CD4-positive, alpha-beta T cell treated with Interleukin-21 for 1 hour (primary cell): Measurements from ENCODE around the gene SPOCK2.
A peak's percentile ranks its signal among the peaks of the same experiment; 100 is the strongest.
"Not testable (repeated sequence)": the region's sequence is repeated elsewhere in the genome, so short reads cannot be mapped to it uniquely, and the experiment has no call there.

Source experiments
- DNase-seq: peaks from one replicate; pipeline ENCODE4 v3.0.0-alpha.2; 2020

SPOCK2 gene, protein sequence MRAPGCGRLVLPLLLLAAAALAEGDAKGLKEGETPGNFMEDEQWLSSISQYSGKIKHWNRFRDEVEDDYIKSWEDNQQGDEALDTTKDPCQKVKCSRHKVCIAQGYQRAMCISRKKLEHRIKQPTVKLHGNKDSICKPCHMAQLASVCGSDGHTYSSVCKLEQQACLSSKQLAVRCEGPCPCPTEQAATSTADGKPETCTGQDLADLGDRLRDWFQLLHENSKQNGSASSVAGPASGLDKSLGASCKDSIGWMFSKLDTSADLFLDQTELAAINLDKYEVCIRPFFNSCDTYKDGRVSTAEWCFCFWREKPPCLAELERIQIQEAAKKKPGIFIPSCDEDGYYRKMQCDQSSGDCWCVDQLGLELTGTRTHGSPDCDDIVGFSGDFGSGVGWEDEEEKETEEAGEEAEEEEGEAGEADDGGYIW

DNA sequence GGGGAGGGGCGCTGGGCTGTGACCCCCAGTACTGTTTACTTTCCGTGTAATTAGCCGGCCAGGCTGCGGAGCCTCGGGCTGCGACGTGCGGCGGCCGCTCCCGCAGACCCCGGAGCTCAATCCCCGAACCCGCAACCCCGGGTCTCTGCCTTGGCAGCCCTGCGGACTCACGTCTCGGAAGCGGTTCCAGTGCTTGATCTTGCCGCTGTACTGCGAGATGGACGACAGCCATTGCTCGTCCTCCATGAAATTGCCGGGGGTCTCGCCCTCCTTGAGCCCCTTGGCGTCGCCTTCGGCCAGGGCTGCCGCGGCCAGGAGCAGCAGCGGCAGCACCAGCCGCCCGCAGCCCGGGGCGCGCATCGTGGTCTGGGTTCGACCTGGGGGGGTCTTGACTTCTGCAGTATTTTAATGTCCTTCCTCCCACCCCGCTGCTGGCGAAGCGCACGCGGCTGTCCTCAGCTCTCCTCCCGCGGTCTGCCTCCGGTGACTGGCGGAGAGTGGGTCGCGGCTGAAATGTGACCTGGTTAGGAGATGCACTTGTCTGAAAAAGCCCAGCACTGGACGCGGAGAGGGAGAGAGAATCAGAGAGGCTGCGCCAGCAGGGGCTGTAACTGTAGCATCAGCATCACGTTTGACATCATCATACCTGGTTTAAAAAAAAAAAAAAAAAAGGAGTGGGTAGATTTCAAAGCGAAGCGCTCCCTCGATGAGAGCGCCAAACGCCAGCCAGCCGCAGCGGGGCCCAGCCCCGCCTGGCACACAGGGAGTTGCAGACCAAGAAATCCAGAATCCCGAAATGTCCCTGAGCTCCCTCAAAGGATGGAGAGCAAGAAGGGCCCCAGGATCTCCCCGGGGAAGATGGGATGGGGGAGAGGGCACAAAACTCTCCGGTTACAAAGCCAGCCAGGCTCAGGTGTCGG lies at the start of gene SPOCK2:
Gene SPOCK2 (minus strand): TSS at position 583 of the 920 bp plus-strand sequence. CDS start 223 bp downstream, at position 360.
- peak; percentile 86 for DNase-seq

- no peak for DNase-seq
These were observed 49.2 kb upstream of the SPOCK2 start for GRCh38 chr10:72137583-72137982.

DNA sequence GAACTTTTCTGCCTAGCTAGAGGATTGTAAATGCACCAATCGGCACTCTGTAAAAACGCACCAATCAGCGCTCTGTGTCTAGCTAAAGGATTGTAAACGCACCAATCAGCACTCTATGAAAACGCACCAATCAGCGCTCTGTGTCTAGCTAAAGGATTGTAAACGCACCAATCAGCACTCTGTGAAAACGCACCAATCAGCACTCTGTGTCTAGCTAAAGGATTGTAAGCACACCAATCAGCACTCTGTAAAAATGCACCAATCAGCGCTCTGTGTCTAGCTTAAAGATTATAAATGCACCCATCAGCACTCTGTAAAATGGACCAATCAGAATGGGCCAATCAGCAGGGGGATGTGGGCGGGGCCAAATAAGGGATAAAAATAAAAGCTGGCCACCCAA lies 47.9 kb upstream of the SPOCK2 start:
- not testable (repeated sequence) for DNase-seq

- DNase-seq: no peak
These were observed 46.7 kb upstream of the SPOCK2 start for GRCh38 chr10:72134785-72135767.

- DNase-seq: peak; percentile 6
These were observed 45.2 kb upstream of the SPOCK2 start for GRCh38 chr10:72133517-72133916.

GRCh38 chr10:72132854-72133253 lies 44.5 kb upstream of the SPOCK2 start:
- no peak for DNase-seq

GRCh38 chr10:72127571-72127970 lies 39.2 kb upstream of the SPOCK2 start:
- DNase-seq: no peak

- no peak for DNase-seq
These were observed 38.5 kb upstream of the SPOCK2 start for GRCh38 chr10:72126872-72127232.

DNA sequence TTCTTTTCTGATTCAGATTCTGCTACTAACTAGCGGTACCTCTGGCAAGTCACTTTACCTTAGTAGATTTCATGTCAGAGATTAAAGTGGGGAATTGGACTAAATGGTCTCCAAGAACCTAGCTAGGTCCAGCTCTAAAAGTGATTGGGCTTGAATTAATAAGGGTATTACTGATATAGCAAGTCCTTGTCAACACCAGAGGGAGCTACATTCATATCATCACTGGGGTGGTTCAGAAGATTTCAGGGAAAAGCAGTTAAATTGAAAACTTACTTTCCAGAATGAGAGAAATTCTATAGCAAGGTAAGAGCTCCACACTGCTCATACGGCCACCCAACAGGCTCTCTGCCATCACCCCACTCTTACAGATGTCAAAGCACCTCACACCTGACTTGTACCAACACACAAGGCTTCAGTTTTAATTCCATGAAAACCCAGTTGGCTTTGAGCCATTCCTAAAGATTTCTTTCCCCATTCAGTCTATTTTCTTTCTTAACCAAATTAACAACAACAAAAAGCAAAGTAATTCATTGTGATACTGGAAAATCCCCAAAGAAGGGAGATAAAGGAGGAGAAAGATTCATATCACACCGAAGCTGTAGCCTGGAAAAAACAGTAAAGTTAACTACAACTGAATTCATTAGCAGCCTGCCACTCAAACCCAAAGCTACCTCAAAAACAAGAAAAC lies 38.0 kb upstream of the SPOCK2 start:
- peak; percentile 47 for DNase-seq

DNA sequence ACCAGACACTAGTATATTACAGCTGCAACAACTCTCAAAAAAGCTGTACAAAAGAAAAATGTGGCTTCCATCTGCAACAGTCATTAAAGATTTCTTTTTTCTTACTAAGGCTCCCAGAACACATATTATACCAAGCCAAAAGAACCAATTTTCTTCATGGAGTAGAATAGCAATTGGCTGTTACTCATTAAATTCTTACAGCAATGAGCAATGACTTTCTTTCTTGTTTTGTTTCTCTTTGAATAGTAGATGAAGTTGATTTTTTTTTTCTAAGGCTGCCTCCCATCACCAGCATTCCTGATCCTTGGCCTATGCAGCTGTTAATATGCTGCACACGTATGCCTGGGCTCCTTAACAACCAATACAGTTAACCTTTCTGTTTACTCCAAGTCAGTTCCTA lies 36.6 kb upstream of the SPOCK2 start:
- no peak for DNase-seq

DNA sequence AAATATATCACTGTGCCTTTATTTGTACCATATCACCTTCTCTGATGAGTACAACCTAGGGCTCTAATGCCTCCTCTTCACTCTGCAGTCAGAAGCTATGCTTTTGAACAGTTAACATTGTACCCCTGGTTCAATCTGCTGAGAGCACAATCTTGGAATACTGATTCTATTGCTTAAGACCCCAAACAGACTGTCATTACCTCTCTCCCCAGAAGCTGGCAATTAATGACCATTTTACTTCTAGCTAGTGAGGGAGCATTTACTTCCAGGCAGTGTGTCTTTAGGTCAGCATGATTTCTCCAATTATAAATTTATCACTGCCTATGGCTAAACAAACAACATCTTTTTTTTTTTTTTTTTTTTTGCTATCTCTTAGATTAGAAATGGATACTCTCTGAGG lies 36.0 kb upstream of the SPOCK2 start:
- no peak for DNase-seq

DNA sequence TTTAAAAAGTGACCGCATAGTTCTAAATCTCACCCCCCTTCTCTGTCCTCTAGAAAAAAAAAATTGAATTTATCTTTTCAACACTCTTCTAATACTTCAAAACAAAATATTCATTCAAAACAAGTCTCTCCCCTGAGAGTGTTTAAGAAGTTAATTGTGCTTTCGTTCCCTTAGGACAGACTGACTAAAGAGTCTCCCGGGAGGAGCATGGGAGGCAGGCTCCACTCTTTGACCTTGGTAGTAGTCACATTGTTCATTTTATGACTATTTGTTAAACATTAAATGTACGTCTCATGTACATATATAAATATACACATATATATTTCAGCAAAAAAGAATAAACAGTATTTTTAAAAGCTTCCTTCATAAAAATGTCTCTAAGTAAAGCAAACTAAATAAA lies 35.3 kb upstream of the SPOCK2 start:
- DNase-seq: no peak

GRCh38 chr10:72122221-72122620 lies 33.9 kb upstream of the SPOCK2 start:
- DNase-seq: no peak

DNA sequence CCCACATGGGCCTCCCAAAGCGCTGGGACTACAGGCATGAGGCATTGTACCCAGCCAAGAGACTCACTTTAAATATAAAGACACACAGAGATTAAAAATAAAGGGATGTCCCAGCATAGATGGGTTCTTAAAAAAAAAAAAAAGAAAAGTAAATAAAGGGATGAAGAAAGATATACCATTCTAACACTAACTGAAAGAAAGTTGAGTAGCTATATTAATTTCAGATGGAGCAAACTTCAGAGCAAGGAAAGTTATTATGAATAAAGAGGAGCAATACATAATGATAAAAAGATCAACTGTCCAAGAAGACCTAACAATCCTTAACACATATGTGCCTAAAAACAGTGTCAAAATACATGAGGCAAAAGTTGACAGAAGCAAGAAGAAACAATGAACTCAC lies 33.0 kb upstream of the SPOCK2 start:
- no peak for DNase-seq

- DNase-seq: no peak
These were observed 28.0 kb upstream of the SPOCK2 start for GRCh38 chr10:72116372-72116771.

DNA sequence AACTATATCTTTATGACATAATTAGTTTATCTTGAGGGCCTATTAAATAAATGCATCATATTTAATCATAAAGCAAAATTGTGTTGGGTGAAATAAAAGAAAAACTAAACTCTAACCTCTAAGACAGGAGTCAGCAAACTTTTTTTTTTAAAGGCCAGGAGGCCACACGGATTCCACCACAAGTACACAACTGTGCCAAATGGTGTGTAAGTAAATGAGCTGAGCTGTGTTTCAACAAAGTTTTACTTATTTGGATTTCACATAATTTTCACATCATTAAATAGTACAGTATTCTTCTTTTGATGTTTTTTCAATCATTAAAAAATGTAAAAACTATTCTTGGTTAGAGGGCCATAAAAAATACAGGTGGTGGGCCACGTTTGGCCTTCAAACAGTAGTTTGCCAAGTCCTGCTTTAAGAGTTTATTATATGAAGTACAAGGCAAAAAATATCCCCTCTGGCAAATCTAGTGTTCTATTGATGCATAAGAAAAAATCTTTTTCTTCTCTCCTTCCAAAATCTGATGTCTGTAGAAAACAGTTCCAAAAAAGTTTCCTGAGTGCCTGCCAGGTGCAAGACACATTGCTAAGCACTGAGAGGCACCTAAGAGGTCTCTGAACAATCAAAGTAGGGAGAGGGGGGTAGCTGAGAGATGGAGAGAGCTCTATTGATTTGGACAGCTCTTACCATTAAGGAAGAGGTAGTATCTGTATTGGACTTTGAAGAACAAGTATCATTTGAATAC lies 26.5 kb upstream of the SPOCK2 start:
- no peak for DNase-seq

GRCh38 chr10:72110673-72111401 lies 22.5 kb upstream of the SPOCK2 start:
- no peak for DNase-seq

DNA sequence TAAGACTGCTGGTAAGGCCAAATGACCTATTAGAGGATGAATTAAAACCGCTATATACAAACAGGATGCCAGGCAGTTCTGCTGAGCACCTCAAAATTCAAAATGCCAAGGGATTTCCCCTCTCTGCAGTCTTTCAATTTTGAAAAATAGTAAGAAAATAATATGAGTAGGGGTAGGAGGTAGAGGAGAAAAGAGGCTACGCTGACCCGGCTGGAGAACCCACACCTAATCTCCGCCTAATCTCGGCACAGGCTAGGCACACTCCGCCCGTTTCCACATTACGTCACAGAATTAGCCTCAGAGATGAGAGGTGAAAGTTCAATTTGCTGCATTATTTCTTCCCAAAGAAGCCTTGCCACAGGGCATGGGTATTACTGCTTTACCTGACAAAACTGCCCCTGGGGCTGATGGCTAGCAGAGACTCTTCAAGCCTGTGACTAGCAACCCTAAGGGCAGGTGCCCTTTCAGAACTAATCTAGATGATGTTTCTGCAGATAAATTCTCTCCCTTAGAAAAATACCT lies 21.3 kb upstream of the SPOCK2 start:
- peak; percentile 35 for DNase-seq

- DNase-seq: no peak
These were observed 20.7 kb upstream of the SPOCK2 start for GRCh38 chr10:72108830-72109635.
